ENCODE measurements around the gene VPS37C.
"Not testable (repeated sequence)": the region's sequence is repeated elsewhere in the genome, so short reads cannot be mapped to it uniquely, and the experiment has no call there.

Gene VPS37C

GRCh38 chr11:61174949-61175348 is 13.7 kb upstream of the VPS37C start:
- DNase-seq (ENCODE audit: low read depth) = no peak

GRCh38 chr11:61174273-61174672 is 13.0 kb upstream of the VPS37C start:
- no peak for DNase-seq (ENCODE audit: low read depth)

- peak; percentile 18 for DNase-seq (ENCODE audit: low read depth)
Observed at GRCh38 chr11:61173456-61173855, 12.2 kb upstream of the VPS37C start.

GRCh38 chr11:61172888-61173287 is 11.7 kb upstream of the VPS37C start:
- DNase-seq (ENCODE audit: low read depth) = no peak

GRCh38 chr11:61172356-61172755 is 11.1 kb upstream of the VPS37C start:
- no peak for DNase-seq (ENCODE audit: low read depth)

- DNase-seq (ENCODE audit: low read depth) = no peak
Observed at GRCh38 chr11:61171907-61172306, 10.7 kb upstream of the VPS37C start.

- no peak for DNase-seq (ENCODE audit: low read depth)
Observed at GRCh38 chr11:61170566-61170965, 9.3 kb upstream of the VPS37C start.

GRCh38 chr11:61168800-61169199 is 7.6 kb upstream of the VPS37C start:
- no peak for DNase-seq (ENCODE audit: low read depth)

- no peak for DNase-seq (ENCODE audit: low read depth)
Observed at GRCh38 chr11:61168042-61168688, 6.9 kb upstream of the VPS37C start.

- DNase-seq (ENCODE audit: low read depth) = not testable (repeated sequence)
Observed at GRCh38 chr11:61166331-61166730, 5.1 kb upstream of the VPS37C start.

GRCh38 chr11:61165785-61166184 is 4.6 kb upstream of the VPS37C start:
- not testable (repeated sequence) for DNase-seq (ENCODE audit: low read depth)

GRCh38 chr11:61164606-61165424 is 3.6 kb upstream of the VPS37C start:
- DNase-seq (ENCODE audit: low read depth) = no peak

GRCh38 chr11:61163714-61164605 is 2.7 kb upstream of the VPS37C start:
- DNase-seq (ENCODE audit: low read depth) = no peak

GRCh38 chr11:61163021-61163420 is 1.8 kb upstream of the VPS37C start:
- DNase-seq (ENCODE audit: low read depth) = no peak

- peak; percentile 19 for DNase-seq (ENCODE audit: low read depth)
Observed at GRCh38 chr11:61162092-61162941, 1.1 kb upstream of the VPS37C start.

- no peak for DNase-seq (ENCODE audit: low read depth)
Observed at GRCh38 chr11:61160487-61161189, 588 bp downstream of the VPS37C start.

GRCh38 chr11:61158691-61159381 is 2.4 kb downstream of the VPS37C start:
- DNase-seq (ENCODE audit: low read depth) = peak; percentile 68

- DNase-seq (ENCODE audit: low read depth) = no peak
Observed at GRCh38 chr11:61157743-61158142, 3.5 kb downstream of the VPS37C start.

GRCh38 chr11:61155741-61156140 is 5.5 kb downstream of the VPS37C start:
- no peak for DNase-seq (ENCODE audit: low read depth)

GRCh38 chr11:61155312-61155711 is 5.9 kb downstream of the VPS37C start:
- no peak for DNase-seq (ENCODE audit: low read depth)

All from fibroblast of gingiva (primary cell).